Liver (tissue), 9 donors: ENCODE measurements around the gene PC. TPM values are rescaled to one million over a fixed set of nuclear protein-coding genes. Genes with fewer than 3 reads are reported as not detected.

Experiments
- DNase-seq: peaks from one replicate; pipeline ENCODE4 v3.0.0-alpha.2; 2017; ENCODE audit warnings: low spot score
- H3K27ac ChIP-seq, 2 donors: one replicate each; pipeline ENCODE4 v1.7.0; 2013; ENCODE audit warnings: inconsistent platforms in 2 of 2, low read length in 2 of 2, control low read depth in 1 of 2, low read depth in 1 of 2, mild to moderate bottlenecking in 1 of 2
- H3K27me3 ChIP-seq, 4 donors: one replicate each; pipeline versions ENCODE4 v1.6.1 to v1.7.0; 2013; ENCODE audit warnings: low read length in 3 of 4, inconsistent platforms in 1 of 4, mild to moderate bottlenecking in 1 of 4, moderate library complexity in 1 of 4; ENCODE audit not compliant: control insufficient read depth in 4 of 4, insufficient read depth in 4 of 4
- H3K36me3 ChIP-seq, 4 donors: one replicate each; pipeline versions ENCODE4 v1.6.1 to v1.7.0; 2013; ENCODE audit warnings: low read length in 3 of 4, mild to moderate bottlenecking in 3 of 4, low read depth in 1 of 4, moderate library complexity in 1 of 4; ENCODE audit not compliant: control insufficient read depth in 4 of 4, insufficient read depth in 3 of 4
- H3K4me1 ChIP-seq, 4 donors: one replicate each; pipeline versions ENCODE4 v1.6.1 to v1.7.0; 2013; ENCODE audit warnings: low read length in 3 of 4, mild to moderate bottlenecking in 3 of 4, moderate library complexity in 1 of 4; ENCODE audit not compliant: control insufficient read depth in 4 of 4, insufficient read depth in 4 of 4
- H3K4me3 ChIP-seq, 3 donors: one replicate each; pipeline versions ENCODE4 v1.6.1 to v1.7.0; 2013; ENCODE audit warnings: low read length in 3 of 3, control low read depth in 1 of 3, low read depth in 1 of 3, mild to moderate bottlenecking in 1 of 3
- H3K9ac ChIP-seq, 2 donors: one replicate each; pipeline ENCODE4 v1.7.0; 2013; ENCODE audit warnings: low read length in 2 of 2, mild to moderate bottlenecking in 2 of 2, moderate library complexity in 2 of 2, control low read depth in 1 of 2, low read depth in 1 of 2
- H3K9me3 ChIP-seq, 4 donors: one replicate each; pipeline versions ENCODE4 v1.6.1 to v1.7.0; 2013; ENCODE audit warnings: low read length in 3 of 4; ENCODE audit not compliant: control insufficient read depth in 4 of 4
- EGR1 ChIP-seq, 2 donors: IDR thresholded peaks; 2 replicates each; pipeline ENCODE4 v1.6.1; 2016 to 2018; ENCODE audit warnings: antibody characterized with exemption in 2 of 2, low read depth in 2 of 2
- FOXA1 ChIP-seq: IDR thresholded peaks from 2 replicates; pipeline ENCODE4 v1.6.1; 2016; ENCODE audit warnings: antibody characterized with exemption
- FOXA2 ChIP-seq: IDR thresholded peaks from 2 replicates; pipeline ENCODE4 v1.6.1; 2016; ENCODE audit warnings: antibody characterized with exemption
- GABPA ChIP-seq, 2 donors: IDR thresholded peaks in 1 of 2; conservative IDR thresholded peaks in 1 of 2; 2 replicates each; pipeline ENCODE4 v1.6.1; 2016; ENCODE audit warnings: antibody characterized with exemption in 2 of 2, mild to moderate bottlenecking in 1 of 2, moderate library complexity in 1 of 2
- HNF4A ChIP-seq, 2 donors: conservative IDR thresholded peaks; 2 replicates each; pipeline ENCODE4 v1.6.1; 2016; ENCODE audit warnings: antibody characterized with exemption in 2 of 2, mild to moderate bottlenecking in 2 of 2
- HNF4G ChIP-seq: IDR thresholded peaks from 2 replicates; pipeline ENCODE4 v1.6.1; 2016; ENCODE audit warnings: antibody characterized with exemption
- JUND ChIP-seq, 2 donors: IDR thresholded peaks; 2 replicates each; pipeline ENCODE4 v1.6.1; 2016; ENCODE audit warnings: antibody characterized with exemption in 2 of 2
- NR2F2 ChIP-seq: IDR thresholded peaks from 2 replicates; pipeline ENCODE4 v1.6.1; 2016; ENCODE audit warnings: antibody characterized with exemption
- RAD21 ChIP-seq, 2 donors: IDR thresholded peaks; 2 replicates each; pipeline ENCODE4 v1.6.1; 2016; ENCODE audit warnings: antibody characterized with exemption in 2 of 2, mild to moderate bottlenecking in 2 of 2
- RXRA ChIP-seq, 2 donors: IDR thresholded peaks; 2 replicates each; pipeline ENCODE4 v1.6.1; 2017 to 2018; ENCODE audit warnings: antibody characterized with exemption in 2 of 2, mild to moderate bottlenecking in 1 of 2
- SP1 ChIP-seq: IDR thresholded peaks from 2 replicates; pipeline ENCODE4 v1.6.1; 2018; ENCODE audit warnings: antibody characterized with exemption, mild to moderate bottlenecking
- TAF1 ChIP-seq: conservative IDR thresholded peaks from 2 replicates; pipeline ENCODE4 v1.6.1; 2016; ENCODE audit warnings: antibody characterized with exemption, mild to moderate bottlenecking
- YY1 ChIP-seq: IDR thresholded peaks from 2 replicates; pipeline ENCODE4 v1.6.1; 2016; ENCODE audit warnings: antibody characterized with exemption, mild to moderate bottlenecking
- WGBS: extraction: QIAGEN DNeasy Blood & Tissue Kit; methylation state at CpG from one replicate; pipeline ENCODE4 v1.1.7; 2013; 5-methylcytosine and 5-hydroxymethylcytosine counted together
- polyA plus RNA-seq, 2 donors: library from polyadenylated mRNA; stranded (reverse) in 1 of 2; unstranded in 1 of 2; fragments of 200-250 nt in 1 of 2; fragments of >200 nt in 1 of 2; fragmentation: Nextera tagmentation in 1 of 2; extraction: Ambion mirVana in 1 of 2; gene quantifications; one replicate each; pipeline versions ENCODE4 v1.2.1 to v1.2.3, GENCODE V29; 2013 to 2015
- total RNA-seq, 2 donors: library from RNA; depleted of rRNA; stranded (reverse); fragments of >200 nt; gene quantifications; one replicate each; pipeline ENCODE4 v1.2.3, GENCODE V29; 2014
- TF ChIP-seq, protein P1 (sequence below): IDR thresholded peaks from 2 replicates; pipeline ENCODE4 v1.6.1; 2016; ENCODE audit warnings: antibody characterized with exemption
- TF ChIP-seq, protein P2 (sequence below): fragments of 150-350 bp; IDR thresholded peaks from 2 replicates; pipeline ENCODE4 v1.5.1; 2017; ENCODE audit warnings: improper control_type of control experiment, low read depth, low read length; ENCODE audit not compliant: missing input control
- TF ChIP-seq, protein P3 (sequence below): IDR thresholded peaks from 2 replicates; pipeline ENCODE4 v1.6.1; 2016; ENCODE audit warnings: antibody characterized with exemption, mild to moderate bottlenecking
- TF ChIP-seq, protein P4 (sequence below): IDR thresholded peaks from 2 replicates; pipeline ENCODE4 v1.6.1; 2016; ENCODE audit warnings: antibody characterized with exemption
- TF ChIP-seq, protein P5 (sequence below): IDR thresholded peaks from 2 replicates; pipeline ENCODE4 v1.6.1; 2016; ENCODE audit warnings: antibody characterized with exemption
- donor health status: healthy.
- donor health status: healthy.
- donor health status: healthy.
- donor health status: healthy.
- donor health status: healthy.

Gene PC
- total and polyA plus RNA-seq, 4 donors, result 144 to 583 (median 296) TPM

DNA sequence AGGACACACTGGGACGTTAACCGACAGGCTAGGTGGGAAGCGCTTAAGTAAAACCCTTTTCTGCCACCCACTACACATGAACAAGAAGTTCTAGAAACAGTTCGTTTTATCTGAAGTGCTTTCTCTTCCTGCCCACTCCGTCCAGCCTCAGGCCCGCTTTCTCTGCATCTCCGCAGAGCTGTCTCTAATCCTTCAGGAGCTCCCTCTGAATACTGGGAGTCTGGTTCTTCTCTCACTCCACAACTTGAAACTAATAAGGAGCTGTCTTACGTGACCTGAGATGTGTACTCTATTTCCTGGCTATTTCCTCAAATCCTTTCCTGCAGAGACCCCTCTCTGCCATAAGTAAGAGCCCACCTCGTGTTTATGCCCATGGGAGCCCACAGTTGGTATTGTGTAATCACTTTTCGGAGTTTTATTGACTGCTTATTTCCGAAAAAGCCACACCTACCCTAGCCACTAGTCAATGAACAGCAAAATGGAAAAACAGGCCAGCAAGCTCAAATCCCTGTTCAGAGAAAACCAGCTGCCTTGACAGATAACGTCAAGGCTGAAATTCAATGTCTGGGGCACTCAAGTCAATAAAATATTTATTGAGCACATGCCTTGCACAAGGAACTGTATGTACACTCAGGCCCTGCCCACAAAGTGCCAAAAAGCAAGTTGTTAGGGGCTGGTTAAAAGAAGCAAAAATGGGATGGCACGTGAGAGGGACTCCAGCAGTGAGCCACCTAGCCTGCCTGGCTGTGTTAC is 4.9 kb downstream of the PC start:
- Histone ChIP-seq H3K36me3 (peaks cover 0 to 7% (median 1%) of the 10 kb centered on the region in 4 donors), H3K4me1 (peaks cover 9 to 48% (median 35%) of the 10 kb centered on the region in 4 donors), H3K27me3 (no peaks in the 10 kb centered on the region), H3K27ac (peak overlapping the region; percentile 39 to 79), H3K4me3 (no peak overlapping the region), H3K9me3 (no peaks in the 10 kb centered on the region), H3K9ac (no peak overlapping the region)
- TF ChIP-seq NR2F2 (no peak), TAF1 (no peak), YY1 (peak; percentile 62), JUND (IDR thresholded peaks at IDR 0.05) (no peak), EGR1 (IDR thresholded peaks at IDR 0.05; ENCODE audit: low read depth in 2 of 2) (peak in 1 of 2 donors; percentile 20), RXRA (IDR thresholded peaks at IDR 0.05) (peak in 1 of 2 donors; percentile 32), HNF4G (no peak), HNF4A (conservative IDR thresholded peaks at IDR 0.05) (peak; percentile 5 to 28), RAD21 (IDR thresholded peaks at IDR 0.05) (peak; percentile 8 to 51), FOXA2 (no peak), FOXA1 (no peak), SP1 (no peak), GABPA (IDR thresholded peaks at IDR 0.05 in 1 of 2, conservative IDR thresholded peaks at IDR 0.05 in 1 of 2) (no peak)
- TF ChIP-seq, protein P1, sequence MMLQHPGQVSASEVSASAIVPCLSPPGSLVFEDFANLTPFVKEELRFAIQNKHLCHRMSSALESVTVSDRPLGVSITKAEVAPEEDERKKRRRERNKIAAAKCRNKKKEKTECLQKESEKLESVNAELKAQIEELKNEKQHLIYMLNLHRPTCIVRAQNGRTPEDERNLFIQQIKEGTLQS, result no peak
- TF ChIP-seq, protein P2, sequence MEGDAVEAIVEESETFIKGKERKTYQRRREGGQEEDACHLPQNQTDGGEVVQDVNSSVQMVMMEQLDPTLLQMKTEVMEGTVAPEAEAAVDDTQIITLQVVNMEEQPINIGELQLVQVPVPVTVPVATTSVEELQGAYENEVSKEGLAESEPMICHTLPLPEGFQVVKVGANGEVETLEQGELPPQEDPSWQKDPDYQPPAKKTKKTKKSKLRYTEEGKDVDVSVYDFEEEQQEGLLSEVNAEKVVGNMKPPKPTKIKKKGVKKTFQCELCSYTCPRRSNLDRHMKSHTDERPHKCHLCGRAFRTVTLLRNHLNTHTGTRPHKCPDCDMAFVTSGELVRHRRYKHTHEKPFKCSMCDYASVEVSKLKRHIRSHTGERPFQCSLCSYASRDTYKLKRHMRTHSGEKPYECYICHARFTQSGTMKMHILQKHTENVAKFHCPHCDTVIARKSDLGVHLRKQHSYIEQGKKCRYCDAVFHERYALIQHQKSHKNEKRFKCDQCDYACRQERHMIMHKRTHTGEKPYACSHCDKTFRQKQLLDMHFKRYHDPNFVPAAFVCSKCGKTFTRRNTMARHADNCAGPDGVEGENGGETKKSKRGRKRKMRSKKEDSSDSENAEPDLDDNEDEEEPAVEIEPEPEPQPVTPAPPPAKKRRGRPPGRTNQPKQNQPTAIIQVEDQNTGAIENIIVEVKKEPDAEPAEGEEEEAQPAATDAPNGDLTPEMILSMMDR, result no peak
- TF ChIP-seq, protein P3, sequence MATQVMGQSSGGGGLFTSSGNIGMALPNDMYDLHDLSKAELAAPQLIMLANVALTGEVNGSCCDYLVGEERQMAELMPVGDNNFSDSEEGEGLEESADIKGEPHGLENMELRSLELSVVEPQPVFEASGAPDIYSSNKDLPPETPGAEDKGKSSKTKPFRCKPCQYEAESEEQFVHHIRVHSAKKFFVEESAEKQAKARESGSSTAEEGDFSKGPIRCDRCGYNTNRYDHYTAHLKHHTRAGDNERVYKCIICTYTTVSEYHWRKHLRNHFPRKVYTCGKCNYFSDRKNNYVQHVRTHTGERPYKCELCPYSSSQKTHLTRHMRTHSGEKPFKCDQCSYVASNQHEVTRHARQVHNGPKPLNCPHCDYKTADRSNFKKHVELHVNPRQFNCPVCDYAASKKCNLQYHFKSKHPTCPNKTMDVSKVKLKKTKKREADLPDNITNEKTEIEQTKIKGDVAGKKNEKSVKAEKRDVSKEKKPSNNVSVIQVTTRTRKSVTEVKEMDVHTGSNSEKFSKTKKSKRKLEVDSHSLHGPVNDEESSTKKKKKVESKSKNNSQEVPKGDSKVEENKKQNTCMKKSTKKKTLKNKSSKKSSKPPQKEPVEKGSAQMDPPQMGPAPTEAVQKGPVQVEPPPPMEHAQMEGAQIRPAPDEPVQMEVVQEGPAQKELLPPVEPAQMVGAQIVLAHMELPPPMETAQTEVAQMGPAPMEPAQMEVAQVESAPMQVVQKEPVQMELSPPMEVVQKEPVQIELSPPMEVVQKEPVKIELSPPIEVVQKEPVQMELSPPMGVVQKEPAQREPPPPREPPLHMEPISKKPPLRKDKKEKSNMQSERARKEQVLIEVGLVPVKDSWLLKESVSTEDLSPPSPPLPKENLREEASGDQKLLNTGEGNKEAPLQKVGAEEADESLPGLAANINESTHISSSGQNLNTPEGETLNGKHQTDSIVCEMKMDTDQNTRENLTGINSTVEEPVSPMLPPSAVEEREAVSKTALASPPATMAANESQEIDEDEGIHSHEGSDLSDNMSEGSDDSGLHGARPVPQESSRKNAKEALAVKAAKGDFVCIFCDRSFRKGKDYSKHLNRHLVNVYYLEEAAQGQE, result no peak
- TF ChIP-seq, protein P4, sequence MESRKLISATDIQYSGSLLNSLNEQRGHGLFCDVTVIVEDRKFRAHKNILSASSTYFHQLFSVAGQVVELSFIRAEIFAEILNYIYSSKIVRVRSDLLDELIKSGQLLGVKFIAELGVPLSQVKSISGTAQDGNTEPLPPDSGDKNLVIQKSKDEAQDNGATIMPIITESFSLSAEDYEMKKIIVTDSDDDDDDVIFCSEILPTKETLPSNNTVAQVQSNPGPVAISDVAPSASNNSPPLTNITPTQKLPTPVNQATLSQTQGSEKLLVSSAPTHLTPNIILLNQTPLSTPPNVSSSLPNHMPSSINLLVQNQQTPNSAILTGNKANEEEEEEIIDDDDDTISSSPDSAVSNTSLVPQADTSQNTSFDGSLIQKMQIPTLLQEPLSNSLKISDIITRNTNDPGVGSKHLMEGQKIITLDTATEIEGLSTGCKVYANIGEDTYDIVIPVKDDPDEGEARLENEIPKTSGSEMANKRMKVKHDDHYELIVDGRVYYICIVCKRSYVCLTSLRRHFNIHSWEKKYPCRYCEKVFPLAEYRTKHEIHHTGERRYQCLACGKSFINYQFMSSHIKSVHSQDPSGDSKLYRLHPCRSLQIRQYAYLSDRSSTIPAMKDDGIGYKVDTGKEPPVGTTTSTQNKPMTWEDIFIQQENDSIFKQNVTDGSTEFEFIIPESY, result no peak
- TF ChIP-seq, protein P5, sequence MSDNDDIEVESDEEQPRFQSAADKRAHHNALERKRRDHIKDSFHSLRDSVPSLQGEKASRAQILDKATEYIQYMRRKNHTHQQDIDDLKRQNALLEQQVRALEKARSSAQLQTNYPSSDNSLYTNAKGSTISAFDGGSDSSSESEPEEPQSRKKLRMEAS, result peak; percentile 60
- DNase-seq, result no peak
- WGBS, result 70% methylated on average over 13 of the region's 13 CpGs
